DND-41 (cell line): ENCODE data around the gene IP6K3.
A peak's percentile ranks its signal among the peaks of the same experiment; 100 is the strongest.

ENCODE experiments used
- ATAC-seq: fragments of 200-7000 bp; cut with Tn5 transposase; 3 replicates; pipeline ENCODE4 v1.9.1; 2021; ENCODE audit warnings: low read depth; ENCODE audit not compliant: insufficient read depth
- DNase-seq: peaks from one replicate; pipeline ENCODE4 v3.0.0-alpha.2; 2020
- H2AFZ ChIP-seq: 2 replicates; pipeline ENCODE4 v1.6.0; 2012; ENCODE audit warnings: low read depth, low read length
- H3K27ac ChIP-seq: 2 replicates; pipeline ENCODE4 v1.5.1; 2012; ENCODE audit warnings: low read length, inconsistent platforms
- H3K27me3 ChIP-seq: fragments of 200-600 bp; sonication (generic); 2 replicates; pipeline ENCODE4 v1.6.0; 2012; ENCODE audit warnings: low read length, mild to moderate bottlenecking, inconsistent platforms; ENCODE audit not compliant: insufficient read depth, poor library complexity
- H3K36me3 ChIP-seq: 2 replicates; pipeline ENCODE4 v1.5.1; 2012; ENCODE audit warnings: low read length, inconsistent platforms; ENCODE audit not compliant: insufficient read depth
- H3K4me1 ChIP-seq: 2 replicates; pipeline ENCODE4 v1.5.1; 2012; ENCODE audit warnings: mild to moderate bottlenecking, low read length; ENCODE audit not compliant: insufficient read depth
- H3K4me2 ChIP-seq: 2 replicates; pipeline ENCODE4 v1.6.0; 2012; ENCODE audit warnings: mild to moderate bottlenecking, moderate library complexity, low read length, inconsistent platforms; ENCODE audit not compliant: insufficient read depth
- H3K4me3 ChIP-seq, 2 experiments: fragments of 200-600 bp in 1 of 2; shearing (Covaris generic) in 1 of 2; 2 replicates each; pipeline ENCODE4 v1.5.1; 2012 to 2016; ENCODE audit warnings: inconsistent platforms in 2 of 2, low read length in 2 of 2, mild to moderate bottlenecking in 2 of 2, low read depth in 1 of 2, moderate library complexity in 1 of 2
- H3K79me2 ChIP-seq: 2 replicates; pipeline ENCODE4 v1.6.0; 2012; ENCODE audit warnings: low read length, inconsistent platforms; ENCODE audit not compliant: insufficient read depth
- H3K9ac ChIP-seq: 2 replicates; pipeline ENCODE4 v1.6.0; 2012; ENCODE audit warnings: low read depth, mild to moderate bottlenecking, inconsistent platforms, low read length, moderate library complexity
- H3K9me3 ChIP-seq: 2 replicates; pipeline ENCODE4 v1.5.1; 2012; ENCODE audit warnings: low read length, moderate library complexity, mild to moderate bottlenecking, inconsistent platforms; ENCODE audit not compliant: insufficient read depth, severe bottlenecking
- H4K20me1 ChIP-seq: 2 replicates; pipeline ENCODE4 v1.6.0; 2012; ENCODE audit warnings: low read length; ENCODE audit not compliant: insufficient read depth
- CTCF ChIP-seq: IDR thresholded peaks from 2 replicates; pipeline ENCODE4 v1.5.1; 2012; ENCODE audit warnings: borderline replicate concordance, low read length, moderate library complexity, mild to moderate bottlenecking; ENCODE audit not compliant: poor library complexity, severe bottlenecking; ENCODE audit errors: extremely low read depth
- EZH2 ChIP-seq: IDR thresholded peaks from 3 replicates; pipeline ENCODE4 v1.6.1; 2012; ENCODE audit warnings: borderline replicate concordance, low read depth, mild to moderate bottlenecking, moderate library complexity, low read length, inconsistent platforms; ENCODE audit not compliant: severe bottlenecking

The IP6K3 gene

GRCh38 chr6:33768644-33769120 lies 22.0 kb upstream of the IP6K3 start:
- Histone ChIP-seq H3K27ac (no peak overlapping the region), H3K79me2 (no peaks in the 10 kb centered on the region), H3K9ac (no peak overlapping the region), H3K27me3 (no peaks in the 10 kb centered on the region), H3K4me3 (no peak overlapping the region), H2AFZ (no peak overlapping the region), H3K4me1 (no peaks in the 10 kb centered on the region), H3K9me3 (no peaks in the 10 kb centered on the region), H3K36me3 (peaks cover 20% of the 10 kb centered on the region), H3K4me2 (no peak overlapping the region), H4K20me1 (peaks cover 14% of the 10 kb centered on the region)
- ATAC-seq (peak; percentile 83), DNase-seq (peak; percentile 67)
- peak; percentile 76 for TF ChIP-seq CTCF
- no peak for TF ChIP-seq EZH2

- TF ChIP-seq CTCF (no peak), EZH2 (no peak)
- Histone ChIP-seq H3K4me2 (no peak overlapping the region), H3K4me3 (no peak overlapping the region), H3K27ac (no peak overlapping the region), H3K9ac (no peak overlapping the region), H3K9me3 (no peaks in the 10 kb centered on the region), H3K27me3 (no peaks in the 10 kb centered on the region), H3K4me1 (no peaks in the 10 kb centered on the region), H4K20me1 (peaks cover 6% of the 10 kb centered on the region), H3K79me2 (no peaks in the 10 kb centered on the region), H3K36me3 (peaks cover 6% of the 10 kb centered on the region; the same call in 1 of the 2 replicates), H2AFZ (no peak overlapping the region)
- DNase-seq (no peak), ATAC-seq (no peak)
Observed at GRCh38 chr6:33766921-33767907, 20.5 kb upstream of the IP6K3 start.

- Histone ChIP-seq H3K36me3 (no peaks in the 10 kb centered on the region), H4K20me1 (no peaks in the 10 kb centered on the region; the same call in 1 of the 2 replicates), H3K27ac (no peak overlapping the region), H3K9ac (no peak overlapping the region), H3K27me3 (no peaks in the 10 kb centered on the region), H3K9me3 (no peaks in the 10 kb centered on the region), H3K4me2 (no peak overlapping the region), H3K4me1 (no peaks in the 10 kb centered on the region), H3K79me2 (no peaks in the 10 kb centered on the region), H2AFZ (no peak overlapping the region), H3K4me3 (no peak overlapping the region)
- TF ChIP-seq CTCF = no peak
- no peak for TF ChIP-seq EZH2
- ATAC-seq = no peak
- no peak for DNase-seq
Observed at GRCh38 chr6:33765368-33765767, 18.7 kb upstream of the IP6K3 start.
